ENCODE measurements around the gene DYNC2H1.

DNA sequence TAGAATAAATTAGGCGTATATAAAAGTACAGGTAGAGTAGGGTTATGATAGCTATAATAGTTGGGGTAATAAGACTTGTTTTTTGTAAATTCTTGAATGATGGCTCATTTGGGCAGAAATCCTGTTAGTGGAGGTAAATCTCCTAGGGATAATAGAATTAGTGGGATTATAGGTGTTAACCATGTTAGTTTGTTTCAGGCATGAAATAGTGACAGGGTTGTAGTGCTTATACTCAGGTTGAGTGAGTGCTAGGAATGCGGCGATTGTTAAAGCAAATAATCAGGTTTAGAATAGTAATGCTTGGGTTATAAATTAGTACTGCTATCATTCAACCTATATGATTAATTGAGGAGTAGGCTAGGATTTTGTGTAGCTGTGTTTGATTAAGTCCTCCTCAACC lies 297.1 kb downstream of the DYNC2H1 start:
- no peak for TF ChIP-seq CTCF (IDR thresholded peaks at IDR 0.05)
- TF ChIP-seq EZH2phosphoT487 (IDR thresholded peaks at IDR 0.05), result no peak
